Measurements from ENCODE around the gene RFX3.

DNA sequence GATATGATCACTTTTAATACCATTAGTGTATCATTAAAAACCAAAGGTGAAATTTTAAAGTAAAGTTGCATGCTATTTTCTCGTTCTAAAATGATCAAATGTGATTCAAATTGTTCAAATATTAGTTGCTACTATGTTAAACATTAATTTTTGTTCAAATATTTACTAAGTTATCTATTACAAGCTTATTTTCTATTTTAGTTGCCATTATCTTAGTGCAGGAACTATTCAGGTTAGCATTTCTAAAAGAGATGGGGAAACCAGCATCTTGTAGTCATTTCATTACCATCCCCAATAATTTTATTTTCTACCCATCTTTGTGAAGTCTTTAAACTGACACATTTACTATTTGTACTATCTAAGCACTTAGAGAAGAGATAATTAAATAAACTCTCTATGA, 166.0 kb downstream of the RFX3 start:
- TF ChIP-seq CTCF (IDR thresholded peaks at IDR 0.05) (no peak), POLR2A (IDR thresholded peaks at IDR 0.05) (no peak)

Measured in adrenal gland (tissue), 5 donors.